GM19395 (cell line): Measurements from ENCODE around the gene SYNJ1.
"Not testable (repeated sequence)": the region's sequence is repeated elsewhere in the genome, so short reads cannot be mapped to it uniquely, and the experiment has no call there.

Experiments
- ATAC-seq: cut with Tn5 transposase; IDR thresholded peaks from one replicate; pipeline ENCODE4 v1.9.1; 2021; ENCODE audit warnings: mild to moderate bottlenecking, moderate library complexity; ENCODE audit not compliant: unreplicated experiment

SYNJ1 gene

GRCh38 chr21:32698971-32699693, 28.7 kb downstream of the SYNJ1 start:
- ATAC-seq, result no peak

DNA sequence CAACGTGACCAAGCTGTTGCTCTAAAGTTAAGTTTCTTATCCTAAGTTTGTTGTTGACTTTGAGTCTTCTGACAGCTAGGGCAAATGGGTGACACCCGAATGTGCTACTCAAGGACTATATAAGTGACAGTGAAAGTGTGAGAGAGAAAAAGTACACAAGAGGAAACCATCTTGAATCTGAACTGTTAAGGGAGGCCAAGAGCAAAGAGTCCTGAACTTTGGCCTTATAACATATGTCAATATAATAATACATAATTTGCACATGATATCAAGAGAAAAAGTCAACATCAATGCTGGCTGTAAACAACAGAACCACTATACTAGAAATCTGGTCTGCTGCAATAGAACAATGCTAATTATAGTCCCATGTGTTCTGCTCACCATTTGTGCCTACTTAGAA, 29.5 kb downstream of the SYNJ1 start:
- no peak for ATAC-seq

DNA sequence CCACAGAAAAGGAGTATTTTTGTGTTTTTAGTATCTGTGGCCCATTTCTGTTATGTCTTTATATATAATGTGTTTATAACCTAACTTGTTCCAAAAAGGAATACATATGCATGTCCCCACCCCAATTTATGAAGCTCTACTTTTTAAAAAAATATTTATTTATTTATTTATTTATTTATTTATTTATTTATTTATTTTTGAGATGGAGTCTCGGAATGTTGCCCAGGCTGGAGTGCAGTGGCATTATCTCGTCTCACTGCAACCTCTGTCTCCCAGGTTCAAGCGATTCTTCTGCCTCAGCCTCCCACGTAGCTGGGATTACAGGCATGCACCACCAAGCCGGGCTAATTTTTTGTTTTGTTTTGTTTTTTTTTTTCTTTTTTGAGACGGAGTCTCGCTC, 32.3 kb downstream of the SYNJ1 start:
- ATAC-seq, result not testable (repeated sequence)

DNA sequence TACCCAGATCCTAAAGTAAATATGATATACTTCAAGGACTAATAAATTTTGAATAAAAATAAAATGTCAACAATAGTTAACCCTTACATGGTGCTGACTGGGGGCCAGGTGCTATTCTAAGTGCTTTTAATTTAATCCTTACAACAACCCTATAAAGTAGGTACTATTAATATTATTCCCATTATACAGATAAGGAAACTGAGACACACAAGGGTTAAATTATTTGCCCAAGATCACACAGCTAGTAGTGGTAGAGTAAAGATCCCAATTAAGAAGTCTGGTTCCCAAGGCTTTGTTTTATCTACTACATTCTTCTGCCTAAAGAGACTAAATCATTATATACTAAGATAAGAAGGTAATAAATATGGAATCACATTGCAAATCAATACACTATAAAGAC, 34.2 kb downstream of the SYNJ1 start:
- ATAC-seq, result no peak

- no peak for ATAC-seq
Observed at GRCh38 chr21:32690085-32690484, 37.7 kb downstream of the SYNJ1 start.

GRCh38 chr21:32687643-32688345, 40.0 kb downstream of the SYNJ1 start:
- no peak for ATAC-seq

DNA sequence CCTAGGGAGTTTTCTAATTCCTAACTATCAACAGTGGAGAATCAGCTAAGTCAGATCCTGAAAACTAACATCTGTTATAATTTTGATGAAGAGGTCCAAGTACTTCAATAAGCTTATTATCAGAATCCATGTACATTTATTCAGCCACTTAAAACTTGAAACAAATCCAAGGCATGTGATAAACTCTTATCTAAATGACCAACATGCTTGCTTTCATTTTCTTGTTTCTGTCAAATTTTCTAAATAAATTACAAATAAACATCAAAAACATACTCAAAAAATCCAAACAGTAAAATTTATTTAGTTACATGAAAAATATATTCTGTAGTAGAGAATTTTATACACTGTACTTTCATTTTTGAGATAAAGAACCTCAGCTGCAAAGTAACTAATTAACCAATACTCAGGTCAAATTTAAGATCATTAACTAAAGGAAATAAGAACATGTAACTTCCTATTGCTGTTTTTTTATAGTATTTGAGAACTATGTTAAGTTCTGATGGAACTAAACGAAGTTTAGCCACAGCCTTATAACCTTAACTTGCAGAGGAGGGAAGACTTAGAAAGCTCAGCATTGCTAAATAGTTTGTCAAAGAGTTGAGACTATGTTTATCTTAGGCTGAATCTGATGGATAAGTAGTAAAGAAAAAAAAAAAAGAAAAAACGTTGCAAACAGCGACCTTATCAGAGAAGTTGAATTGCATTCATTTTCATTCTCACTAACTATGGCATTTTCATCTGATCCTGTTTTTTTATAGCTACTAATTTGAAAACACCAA, 44.9 kb downstream of the SYNJ1 start:
- no peak for ATAC-seq

DNA sequence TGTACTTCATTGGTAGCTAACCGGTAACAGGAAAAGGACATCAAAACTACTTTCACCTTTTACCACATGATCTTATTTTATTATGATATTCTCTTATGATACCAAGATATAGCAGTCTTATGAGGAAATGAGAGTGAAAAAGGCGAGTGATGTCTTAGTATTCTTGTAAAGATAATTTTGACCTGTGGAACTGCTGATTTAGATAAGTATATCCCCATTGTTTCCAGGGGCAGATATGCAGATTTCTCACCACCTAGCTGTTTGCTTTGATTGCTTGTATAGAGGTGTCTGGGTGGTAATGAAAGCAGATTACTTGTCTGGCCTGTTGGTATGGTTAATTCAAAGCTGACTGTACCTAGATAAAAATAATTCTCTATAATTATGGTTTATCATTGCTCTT, 53.1 kb downstream of the SYNJ1 start:
- ATAC-seq, result no peak

DNA sequence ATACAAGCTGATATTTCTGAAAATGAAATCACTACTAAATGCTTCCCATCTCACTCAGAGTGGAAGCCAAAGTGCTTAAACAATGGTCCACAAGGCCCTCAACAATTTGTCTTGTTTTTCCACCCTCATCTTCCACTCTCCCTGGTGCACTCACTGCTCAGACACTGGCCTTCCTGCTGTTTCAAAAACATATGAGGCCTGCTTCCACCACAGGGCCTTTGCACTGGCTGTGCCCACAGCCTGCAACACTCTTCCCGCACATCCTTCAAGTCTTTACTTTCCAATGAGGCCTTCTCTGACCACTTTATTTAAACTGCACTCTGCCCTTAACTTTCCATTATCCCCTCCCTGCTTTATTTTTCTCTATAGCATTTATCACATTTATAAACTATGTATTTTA, 53.8 kb downstream of the SYNJ1 start:
- no peak for ATAC-seq

DNA sequence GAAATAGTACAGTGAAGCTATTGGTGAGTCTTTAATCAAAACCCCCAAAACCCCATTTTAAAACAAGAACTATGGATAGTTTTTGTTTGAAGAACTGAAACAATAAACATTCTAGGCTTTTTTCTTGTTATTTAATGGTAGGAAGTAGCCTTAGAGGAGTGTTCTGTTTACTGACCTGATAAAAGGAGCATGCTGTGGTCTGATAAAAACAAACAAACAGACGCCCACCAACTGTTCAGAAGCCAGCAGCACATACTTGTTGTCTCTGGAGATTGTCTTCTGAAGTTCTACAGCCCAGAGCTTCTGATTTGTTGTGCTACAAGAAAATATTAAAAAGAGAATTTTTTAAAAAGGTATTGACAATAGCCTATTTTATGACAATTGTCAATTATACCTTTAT, 61.6 kb downstream of the SYNJ1 start:
- ATAC-seq, result no peak

- ATAC-seq, result not testable (repeated sequence)
Observed at GRCh38 chr21:32664095-32664494, 63.7 kb downstream of the SYNJ1 start.

GRCh38 chr21:32661981-32662380, 65.8 kb downstream of the SYNJ1 start:
- ATAC-seq, result not testable (repeated sequence)

GRCh38 chr21:32661026-32661782, 66.6 kb downstream of the SYNJ1 start:
- ATAC-seq, result not testable (repeated sequence)

DNA sequence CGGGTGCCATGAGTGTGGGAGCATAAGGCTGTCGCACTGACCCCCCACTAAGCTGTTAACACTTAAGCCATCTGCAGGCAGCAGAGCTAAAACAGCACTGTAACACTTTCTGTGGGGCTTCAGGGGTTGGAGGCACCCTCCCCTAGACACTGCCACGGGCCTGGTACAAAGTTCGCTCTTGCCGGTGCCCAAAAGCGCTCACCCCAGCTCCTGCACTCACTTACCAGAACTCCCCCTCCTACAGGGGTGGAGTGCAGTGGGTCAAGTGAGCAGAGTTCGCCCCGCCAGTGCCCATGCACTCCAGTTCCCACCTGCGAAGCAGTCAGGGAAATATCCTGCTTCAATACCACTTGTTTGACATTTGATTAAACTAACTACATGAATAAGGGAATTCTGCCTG, 69.3 kb downstream of the SYNJ1 start:
- ATAC-seq, result no peak

DNA sequence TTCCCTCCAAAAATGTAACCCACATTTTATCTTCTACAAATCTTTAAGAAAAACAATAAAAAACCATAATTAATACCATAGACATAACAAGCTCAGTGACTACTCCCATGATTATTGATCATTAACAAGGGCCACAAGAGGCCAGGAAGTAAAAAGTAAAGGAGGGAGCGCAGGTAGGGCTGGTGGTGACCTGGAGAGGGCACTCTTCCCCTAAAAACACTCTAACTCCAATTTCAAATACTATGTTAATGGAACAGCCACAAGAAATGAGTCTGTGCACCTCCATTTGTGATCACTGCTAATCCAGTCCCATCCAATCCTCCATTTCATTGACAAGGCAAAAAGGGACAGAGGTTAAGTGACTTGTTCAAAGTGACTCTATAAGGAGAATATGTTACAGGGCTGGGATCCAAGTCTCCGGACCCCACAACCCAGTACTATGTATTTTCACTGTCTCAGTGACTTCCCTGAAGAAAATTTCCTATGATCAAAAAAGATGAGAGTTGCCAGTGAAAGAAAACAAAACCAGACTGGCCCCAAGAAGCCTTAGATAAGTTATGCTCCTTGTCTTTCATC, 74.4 kb downstream of the SYNJ1 start:
- ATAC-seq, result no peak

DNA sequence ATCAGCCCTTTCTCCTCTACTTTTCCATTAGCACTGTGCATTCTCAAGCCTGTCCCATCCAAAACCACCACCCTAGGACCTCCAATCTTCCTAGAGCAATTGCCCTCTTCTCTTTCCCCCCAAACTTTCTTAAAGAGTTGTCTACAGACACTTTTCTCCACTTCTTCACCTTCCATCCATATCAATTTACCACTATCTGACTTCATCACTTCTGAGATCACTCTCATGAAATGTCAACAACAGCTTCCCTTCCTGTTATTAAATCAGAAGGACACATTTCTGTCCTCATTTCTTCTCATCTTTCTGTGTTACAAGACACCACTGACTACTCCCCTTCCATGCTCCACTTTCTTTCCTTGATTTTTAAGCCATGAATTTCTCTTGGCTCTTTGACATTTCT, 79.6 kb downstream of the SYNJ1 start:
- ATAC-seq, result no peak

- ATAC-seq, result no peak
Observed at GRCh38 chr21:32645261-32646182, 82.3 kb downstream of the SYNJ1 start.

DNA sequence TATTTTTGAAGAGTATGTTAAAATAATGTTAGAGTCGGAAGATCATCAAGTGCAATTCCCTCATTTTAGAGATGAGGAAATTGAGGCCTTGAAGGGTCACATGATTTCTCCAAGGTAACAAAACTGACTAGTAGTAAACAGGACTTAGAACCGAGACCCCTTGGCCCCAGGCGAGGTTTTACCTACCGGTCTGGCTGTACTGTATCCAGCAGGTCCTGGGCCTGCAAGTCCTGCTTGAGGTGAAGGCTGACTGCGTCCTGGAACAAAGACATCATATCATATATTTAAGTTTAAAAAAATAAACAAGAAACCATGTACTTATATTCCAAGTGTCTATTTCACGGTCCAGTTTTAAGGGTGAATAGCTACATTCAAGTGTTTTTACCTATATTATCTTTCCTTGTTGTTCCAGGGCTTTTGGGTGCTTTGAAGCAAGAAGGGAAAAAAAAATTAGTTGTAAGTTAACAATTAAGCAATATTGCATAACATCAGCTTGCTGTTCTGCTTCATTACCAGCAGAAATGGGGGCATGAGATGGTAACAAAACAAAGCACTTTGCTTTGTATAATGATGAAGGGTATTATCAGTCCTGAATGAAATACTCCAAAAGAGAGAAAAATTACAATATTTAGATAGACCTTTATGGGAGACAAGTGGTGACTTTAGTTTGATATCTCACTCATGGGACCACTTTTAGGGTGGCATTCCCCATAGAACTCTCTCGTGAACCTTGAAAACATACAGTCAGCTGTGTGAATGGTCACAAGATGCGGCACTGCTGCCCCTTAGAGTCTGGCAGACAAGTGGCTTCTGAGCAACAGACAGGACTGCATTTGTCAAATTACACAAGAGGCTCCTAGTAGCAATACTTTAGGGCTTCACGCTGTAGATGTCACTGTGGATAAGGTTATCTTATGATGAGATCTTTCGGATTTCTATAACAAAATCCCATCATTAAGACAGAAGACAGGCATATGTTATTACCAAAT, 85.8 kb downstream of the SYNJ1 start:
- no peak for ATAC-seq
